Dedifferentiated amniotic fluid mesenchymal stem cell (primary cell): ENCODE measurements around the gene TAGLN2.

ENCODE experiments used
- DNase-seq: peaks from one replicate; pipeline ENCODE4 v3.0.0-alpha.2; 2016; ENCODE audit errors: extremely low spot score

TAGLN2 gene

DNA sequence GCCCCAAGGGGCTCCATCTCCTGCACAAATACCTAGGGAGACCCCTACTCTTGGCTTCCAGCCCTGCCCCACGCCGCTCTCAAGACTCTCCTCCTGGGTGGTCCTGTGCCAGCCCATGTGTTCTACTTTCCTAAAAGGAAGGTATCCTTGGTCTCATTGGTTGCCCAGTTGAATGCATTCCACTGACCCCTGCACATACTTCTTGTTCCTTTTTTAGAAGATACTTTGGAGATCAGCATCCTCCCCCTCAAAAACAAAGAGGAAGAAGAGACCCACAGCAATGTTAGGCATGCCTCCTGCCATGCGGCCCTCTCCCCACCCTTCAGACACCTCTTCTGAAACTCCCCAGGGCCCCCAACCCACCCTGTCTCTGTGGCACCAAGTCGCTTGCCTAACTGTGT lies 24.7 kb upstream of the TAGLN2 start:
- no peak for DNase-seq

DNA sequence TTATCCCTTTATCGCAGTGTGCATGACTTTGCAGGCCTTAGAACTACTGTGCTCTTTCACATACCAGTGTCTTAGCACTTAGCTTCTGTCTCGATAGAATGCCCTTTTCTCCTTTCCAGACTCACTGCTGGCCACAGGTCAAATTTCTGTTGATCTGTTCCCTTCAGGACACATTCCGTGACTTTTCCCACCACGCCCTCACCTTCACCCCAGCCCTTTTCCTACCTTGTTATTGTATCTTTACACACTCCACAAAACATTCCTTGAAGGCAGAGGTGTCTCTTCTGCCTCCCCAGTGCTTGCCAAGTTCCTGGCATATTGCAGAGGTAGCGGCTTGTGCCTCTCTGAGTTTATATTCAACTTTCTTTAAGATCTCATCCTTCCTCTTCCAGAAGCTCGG lies 23.8 kb upstream of the TAGLN2 start:
- no peak for DNase-seq

DNA sequence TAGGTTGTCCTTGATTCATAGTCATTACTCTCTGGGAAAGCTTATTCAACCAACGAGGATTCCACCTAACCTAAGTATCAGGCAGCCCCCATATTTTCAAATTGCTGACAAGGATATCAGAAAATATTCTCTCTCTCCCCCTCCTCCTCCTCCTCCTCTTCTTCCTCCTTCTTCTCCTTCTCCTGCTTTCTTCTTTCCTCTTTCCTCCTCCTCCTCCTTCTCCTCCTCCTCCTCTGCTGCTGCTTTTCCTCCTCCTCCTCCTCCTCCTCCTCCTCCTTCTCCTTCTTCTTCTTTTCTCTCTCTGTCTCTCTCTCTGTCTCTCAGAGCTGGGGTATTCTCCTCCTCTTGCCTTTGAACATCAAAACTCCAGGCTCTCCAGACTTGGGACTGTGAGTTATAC lies 22.6 kb upstream of the TAGLN2 start:
- no peak for DNase-seq

DNA sequence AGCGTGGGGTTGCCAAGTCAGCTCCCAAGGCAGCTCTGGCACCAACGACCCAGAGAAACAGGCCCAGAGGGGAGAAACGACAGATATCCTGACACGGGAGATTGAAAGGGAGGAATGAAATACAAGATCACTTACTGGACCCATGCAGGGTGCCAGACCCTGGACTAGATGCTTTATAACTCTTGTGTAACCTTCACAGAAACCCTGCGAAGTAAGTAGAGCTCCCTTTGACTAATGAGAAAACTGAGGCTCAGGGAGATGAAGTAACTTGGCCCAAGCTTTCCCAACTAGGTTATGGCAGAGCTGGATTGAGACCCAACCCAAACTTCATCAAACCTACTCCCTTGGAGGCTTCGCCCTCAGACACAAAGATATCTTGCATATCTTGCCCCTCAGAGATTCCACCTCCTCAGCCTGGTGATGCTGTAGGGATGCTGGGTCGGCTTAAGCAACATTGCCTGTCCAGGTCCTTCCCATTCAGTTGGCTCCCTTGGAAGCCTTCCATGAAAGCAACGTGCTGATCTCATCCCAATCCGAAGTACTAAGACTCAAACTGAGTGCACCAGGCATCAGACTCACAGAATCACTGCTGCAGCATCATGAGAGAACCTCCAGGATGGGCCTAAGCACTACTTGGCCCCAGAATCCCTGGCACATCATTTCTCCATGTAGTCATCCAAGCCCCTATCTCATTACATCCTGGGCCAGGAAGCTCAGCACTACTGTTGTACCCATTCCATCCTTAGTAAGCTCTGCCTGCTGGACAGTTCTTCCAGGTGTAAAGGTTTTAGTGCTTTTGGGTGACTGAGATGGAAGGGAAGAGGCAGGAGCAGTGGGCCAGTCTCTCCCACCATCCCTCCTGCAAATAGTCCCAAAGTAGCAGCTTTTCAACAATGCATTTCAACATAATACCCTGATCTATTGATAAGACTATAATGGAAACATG lies 21.2 kb upstream of the TAGLN2 start:
- DNase-seq: no peak

DNA sequence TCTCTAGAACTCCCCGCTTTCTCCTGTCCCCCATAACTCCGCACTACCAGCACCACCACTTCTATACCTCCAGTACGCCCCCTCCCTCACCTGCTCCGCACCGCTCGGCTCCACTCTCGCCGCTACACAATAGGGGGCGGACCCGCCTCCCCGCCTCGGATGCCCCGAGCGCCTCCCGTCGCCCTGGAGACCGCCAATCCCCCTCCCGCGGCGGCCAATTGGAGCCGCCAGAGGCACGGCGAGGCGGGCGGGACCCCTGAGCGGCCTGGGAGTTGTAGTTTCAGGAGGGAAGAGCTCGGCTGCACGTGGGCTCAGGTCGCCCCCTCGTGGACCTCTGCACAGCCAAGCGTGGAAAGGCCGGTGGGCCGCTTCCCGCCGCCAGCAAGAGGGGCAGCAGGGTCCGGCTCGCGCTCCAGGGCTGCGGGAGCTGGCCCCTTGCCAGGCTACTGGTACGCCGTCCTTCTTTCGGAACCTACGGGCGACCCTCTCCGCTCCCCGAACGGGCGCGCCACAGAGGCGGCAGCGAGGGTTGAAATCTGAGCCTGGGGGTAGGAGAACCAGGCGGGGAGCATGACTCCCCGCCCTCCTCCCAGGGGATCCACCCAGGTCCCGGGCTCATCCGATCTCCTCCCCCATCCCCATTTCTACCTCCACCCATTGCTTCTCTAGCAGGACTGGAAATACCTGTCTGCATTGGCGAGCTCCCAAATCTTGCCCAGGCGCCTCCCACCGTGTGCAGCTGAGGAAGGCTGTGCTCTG lies 20.4 kb upstream of the TAGLN2 start, which contains the start of gene IGSF9:
TSS of gene IGSF9 (minus strand) at position 131 of the 759 bp plus-strand sequence. CDS start 2,159 bp downstream, outside the sequence.
- DNase-seq: no peak

DNA sequence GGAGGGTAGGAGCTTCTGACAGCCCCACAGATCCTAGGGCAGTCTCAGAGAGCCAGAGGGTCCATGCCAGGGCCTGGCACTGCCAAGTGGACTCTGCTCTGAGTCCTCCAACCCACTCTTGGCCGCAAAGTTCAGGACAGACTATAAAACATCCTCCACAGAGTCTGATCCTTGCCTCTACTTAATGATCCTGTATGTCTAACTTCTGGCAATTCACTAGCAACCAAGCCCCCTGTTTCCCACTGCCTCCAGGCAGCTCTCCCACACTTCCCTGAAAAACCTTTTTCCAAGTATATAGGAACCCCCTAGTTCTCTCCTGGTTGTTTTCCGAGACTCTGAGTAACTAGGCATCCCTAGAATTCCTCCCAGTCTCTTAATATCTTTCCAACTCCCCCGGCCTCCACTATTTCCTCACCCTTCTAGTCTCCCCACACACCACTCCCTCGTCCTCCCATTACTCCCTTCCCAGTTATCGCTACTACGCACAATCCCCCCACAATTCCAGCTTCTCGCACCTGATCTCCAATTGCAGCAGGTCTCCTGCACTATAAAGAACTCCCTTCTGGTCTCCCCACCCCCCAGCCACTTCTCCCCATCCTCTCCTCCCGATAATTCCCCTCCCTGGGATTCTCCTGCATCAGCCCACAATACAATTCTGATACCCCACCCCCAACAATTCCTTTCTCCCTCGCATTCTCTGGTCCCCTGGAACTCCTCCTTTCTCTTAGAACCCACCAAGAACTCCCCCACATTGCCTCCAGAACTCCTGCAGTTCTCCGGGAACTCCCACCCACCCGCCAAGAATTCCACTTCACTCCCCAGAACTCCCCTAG lies 19.5 kb upstream of the TAGLN2 start:
- DNase-seq: no peak

DNA sequence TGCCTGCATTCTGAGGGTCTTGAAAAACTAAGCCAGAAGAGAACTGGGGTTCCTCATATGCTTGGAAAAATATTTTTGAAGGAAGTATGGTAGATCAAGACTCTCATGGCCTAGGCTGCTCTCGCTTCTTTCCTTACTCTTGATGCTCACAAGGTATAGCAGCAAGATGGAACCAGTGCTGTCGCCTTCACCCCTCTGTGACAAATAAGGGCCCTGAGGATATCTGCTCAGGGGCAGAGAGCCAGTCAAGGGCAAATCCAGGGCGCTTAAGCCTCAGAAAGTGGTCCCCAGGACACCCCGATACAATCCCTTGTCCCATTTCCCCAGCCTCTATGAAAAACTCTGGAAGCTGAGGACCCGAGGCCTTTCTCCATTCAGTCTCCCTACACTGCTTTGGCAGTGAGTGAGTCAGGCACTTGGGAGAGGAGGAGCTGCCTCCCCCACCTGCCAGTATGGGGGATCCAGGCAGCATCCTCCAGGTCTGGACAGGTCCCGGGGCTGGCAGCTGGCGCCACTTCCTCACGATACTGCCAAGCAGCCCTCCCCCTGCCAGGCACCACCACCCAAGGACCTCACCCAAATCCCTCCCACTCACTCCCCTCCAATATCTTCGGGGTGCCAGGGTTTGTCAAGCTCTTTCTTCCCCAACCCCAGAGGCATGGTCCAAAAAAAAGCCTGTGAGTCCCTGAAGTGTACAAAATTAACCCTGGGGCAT lies 18.8 kb upstream of the TAGLN2 start:
- DNase-seq: no peak

DNA sequence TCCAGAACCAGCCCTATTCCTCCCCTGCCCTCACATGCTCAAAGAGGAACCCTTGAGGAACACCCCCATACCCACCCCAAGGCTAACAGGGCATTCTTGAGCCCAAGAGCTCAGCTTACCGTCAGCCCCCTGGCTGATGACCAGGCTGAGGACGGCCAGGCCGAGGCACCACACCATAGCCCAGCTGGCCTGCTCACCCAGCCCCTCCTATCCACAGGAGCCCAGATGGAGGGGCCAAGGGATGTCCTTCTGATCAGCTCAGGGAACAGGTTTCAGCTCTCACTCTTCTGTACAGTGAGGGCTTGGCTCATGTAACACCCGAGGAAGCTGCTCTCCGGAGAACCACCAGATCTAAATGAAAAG lies 18.0 kb upstream of the TAGLN2 start:
- no peak for DNase-seq

DNA sequence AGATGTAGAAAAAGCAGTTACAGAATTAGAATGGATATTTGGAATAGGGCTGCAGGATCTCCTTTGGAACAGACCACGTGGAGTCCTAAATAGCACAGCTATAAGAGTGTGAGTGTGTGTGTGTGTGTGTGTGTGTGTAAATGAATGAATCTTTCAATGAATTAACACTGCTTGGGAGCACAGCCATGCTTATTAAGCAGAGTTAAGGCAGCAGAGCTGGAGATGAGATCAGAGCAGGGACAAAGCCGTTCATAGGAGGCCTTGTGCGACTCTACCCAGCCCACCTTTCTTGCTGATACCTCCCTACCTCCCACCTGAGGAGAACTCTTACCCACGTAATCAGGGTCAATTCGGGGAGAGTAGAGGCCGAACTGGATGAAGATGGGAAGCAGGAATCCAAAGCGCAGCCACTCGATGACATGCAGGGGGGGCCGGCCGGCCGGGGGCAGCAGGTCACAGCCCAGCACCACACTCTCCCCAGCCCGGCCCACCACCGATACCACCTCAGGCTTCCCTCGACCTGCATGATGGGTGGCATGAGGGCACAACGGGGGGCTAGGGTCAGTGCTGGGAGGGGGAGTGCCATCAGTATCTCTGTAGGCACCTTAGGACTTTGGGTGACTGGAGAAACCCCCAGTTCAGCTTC lies 17.4 kb upstream of the TAGLN2 start:
- no peak for DNase-seq

DNA sequence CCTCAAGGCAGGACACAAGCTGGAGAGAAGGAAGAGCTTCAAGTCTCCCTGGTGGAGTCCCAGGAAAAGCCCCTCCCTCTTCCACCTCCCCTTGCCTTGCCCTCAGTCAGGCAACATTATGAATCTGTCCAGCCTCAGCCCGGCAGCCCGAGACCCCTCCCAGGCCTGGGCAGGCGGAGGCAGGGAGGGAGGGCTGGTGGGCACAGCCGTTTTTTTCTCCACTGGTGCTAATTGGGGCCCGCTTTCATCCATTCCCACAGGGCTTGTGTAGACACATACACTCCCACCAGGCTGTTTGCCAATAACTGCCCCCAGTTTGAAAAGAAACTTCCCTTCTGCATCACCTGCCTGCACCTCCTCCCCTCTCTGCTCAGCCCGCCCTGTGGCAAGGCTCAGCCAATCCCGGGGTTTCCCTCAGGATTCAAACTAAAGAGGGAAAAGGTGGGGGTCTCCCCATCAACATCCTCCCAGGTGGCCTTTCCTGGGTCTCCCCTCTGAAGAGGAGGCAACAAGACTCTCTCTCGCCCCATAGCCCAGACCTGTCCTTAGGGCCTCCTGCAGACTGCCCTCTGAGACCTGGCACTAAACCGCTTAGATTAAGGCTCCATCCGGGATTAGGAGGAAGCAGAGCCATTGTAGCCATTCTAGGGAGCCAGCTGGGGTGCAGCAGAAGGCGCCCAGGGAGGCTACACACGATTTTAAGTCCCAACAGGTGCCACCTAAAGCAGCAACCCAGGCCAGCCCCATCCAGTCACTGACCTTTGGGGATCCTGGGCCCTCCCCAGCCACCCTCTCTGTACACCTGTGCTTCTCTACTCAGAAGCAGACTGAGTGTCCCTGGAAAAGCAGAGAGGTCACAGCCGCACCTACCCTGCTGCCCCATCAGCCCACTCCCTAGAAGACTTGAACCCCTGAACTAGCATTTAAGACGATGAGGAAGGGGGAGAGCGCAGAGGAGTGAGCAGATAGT lies 16.6 kb upstream of the TAGLN2 start:
- DNase-seq: no peak

DNA sequence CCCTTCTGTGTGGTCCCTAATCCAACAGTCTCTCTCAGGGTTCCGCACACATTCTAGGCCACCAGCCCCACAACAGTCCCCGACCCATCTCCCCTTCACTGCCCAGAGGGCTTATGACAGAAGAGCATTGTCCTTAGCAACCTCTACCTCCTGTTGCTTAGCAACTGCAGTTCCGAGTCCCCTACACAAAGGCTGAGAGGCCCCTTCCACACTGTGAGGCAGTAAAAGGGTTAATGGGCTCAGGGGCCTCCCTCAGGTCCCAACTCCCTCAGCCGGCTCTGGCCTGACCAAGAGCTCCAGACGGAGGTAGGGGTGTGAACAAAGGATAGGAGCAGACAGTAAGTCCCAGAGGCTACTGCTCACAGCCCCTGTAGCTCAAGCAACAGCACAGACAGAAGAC lies 15.8 kb upstream of the TAGLN2 start:
- DNase-seq: no peak

DNA sequence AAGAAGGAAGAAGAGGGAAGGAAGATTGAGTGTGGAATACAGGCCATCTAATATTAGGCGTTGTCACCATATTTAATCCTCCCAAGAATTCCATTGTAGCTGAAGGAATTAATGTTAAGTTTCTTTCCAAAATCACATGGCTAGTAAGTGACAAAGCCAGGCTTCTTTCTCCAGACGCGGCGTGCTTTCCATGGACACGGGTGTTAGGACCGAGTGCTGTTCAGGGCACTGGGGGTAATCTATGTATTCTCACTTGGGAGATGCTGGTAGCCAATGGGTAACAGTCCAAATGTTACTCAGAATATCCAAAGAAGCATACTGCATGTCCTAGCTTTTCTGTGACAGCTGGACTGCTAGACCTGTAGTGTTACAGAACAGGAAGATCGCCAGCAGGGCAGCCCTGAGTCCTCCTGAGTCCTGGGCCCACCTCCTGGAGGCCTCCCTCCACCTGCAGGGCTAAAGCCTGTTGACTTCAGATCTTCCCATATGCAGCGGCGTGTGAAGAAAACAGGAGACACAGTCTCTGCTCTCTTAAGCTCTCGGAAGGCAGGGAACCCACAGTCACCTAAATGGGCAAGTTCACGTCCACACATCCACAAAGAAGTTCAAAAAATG lies 14.8 kb upstream of the TAGLN2 start:
- DNase-seq: no peak

DNA sequence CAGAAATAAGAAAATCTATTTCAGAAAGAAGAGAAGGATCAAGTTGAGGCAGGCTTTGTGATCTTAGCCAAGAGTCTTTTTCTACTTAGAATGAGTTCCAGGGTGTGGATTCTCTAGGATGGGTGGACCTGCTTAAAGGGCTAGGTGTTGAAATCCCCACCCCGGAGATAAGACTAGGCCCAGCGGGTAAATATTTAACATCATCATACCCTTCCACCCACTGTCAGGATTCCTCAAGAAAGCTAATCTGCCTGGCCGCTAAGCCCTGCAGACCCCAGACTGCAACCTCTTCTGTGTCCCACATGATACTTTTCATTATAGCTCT lies 14.3 kb upstream of the TAGLN2 start:
- DNase-seq: no peak

DNA sequence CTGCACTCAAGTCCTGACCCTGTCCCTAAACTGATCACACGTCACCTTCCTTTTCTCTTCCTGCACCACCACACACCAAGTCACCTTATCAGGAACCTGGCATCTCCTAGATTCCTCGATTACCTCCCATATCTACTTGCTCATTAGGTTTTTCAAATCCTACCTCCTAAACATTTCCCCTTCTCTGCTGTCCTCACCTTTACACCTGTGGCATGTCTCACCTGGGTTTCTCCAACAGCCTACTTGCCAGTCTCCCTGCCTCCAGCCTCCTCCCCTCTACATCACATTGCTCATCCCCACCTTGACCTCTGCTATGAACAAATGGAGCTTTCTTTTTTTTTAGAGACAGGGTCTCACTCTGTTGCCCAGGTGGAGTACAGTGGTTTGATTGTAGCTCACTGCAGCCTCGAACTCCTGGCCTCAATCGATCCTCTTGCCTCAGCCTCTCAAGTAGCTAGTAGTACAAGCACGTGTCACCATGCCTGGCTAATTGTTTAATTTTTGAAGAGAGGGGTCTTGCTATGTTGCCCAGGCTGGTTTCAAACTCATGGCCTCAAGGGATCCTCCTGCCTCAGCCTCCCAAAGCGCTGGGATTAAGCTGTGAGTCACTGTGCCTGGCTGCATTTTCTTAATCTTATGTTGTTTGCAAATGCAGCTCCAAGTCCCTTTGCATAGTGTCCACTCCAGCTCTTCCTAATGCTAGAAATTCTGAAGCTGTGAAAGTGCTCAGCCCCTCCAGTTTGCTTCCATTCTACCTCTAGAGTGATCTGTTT lies 13.8 kb upstream of the TAGLN2 start:
- no peak for DNase-seq

DNA sequence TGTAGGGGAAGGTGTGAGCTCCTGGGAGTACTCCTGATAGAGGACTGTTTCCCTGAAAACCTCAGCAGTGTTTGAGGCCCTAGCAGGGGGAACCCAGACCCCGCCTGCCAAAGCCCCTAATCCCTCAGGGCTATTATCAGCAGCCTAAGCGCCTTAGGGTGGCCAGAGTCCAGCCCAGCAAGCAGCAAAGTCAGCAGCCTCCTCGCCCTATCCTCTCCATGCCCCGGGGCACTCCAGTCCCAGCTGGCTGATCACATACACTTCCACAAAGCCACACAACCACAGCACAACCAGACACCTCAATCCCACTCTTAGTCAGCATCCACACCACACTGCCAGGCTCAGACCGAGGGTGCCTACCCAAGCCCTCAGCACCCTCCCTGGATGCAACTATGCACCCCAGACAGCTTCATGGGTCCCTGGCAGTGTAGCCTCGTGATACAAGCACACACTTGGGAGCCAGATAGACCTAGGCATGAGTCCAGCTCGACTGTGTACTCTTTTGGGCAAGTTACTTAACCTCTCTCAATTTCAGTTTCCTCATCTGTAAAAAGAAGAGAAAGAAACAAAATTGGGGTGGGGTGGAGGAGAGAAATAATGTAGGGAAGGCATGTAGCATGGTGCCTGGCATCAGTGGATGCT lies 13.0 kb upstream of the TAGLN2 start:
- DNase-seq: no peak

DNA sequence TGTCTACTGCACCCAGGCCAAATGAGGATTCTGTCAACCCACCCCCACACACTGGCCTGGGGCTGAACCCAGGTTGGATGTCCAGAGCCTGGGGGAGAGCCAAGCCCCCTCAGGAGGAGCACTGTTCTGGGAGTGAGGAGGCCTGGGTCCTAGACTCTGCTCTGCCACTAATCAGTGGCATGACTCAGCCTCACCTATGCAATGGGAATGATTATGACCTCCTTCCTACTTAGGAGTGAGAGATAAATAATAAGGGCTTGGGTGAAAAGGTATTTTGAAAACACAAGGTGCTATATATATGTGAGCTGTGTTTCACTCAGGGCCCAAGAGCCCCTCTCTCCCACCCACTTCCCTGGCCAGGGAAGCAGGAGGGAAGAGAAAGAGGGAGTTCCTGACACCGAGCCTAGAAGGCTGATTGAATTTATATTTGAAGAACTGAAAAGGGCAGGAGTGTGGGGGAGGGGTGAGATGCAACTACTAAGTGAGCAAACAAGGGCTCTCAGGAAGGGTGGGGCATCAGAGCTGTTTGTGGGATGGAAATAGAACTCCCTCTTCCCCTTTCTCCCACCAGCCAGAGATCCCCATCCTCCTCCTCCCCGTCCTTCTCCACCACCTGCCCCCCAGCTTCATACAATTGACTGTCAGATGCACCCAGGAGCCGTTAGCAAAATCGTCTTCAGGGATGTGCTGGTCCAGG lies 11.9 kb upstream of the TAGLN2 start:
- no peak for DNase-seq

DNA sequence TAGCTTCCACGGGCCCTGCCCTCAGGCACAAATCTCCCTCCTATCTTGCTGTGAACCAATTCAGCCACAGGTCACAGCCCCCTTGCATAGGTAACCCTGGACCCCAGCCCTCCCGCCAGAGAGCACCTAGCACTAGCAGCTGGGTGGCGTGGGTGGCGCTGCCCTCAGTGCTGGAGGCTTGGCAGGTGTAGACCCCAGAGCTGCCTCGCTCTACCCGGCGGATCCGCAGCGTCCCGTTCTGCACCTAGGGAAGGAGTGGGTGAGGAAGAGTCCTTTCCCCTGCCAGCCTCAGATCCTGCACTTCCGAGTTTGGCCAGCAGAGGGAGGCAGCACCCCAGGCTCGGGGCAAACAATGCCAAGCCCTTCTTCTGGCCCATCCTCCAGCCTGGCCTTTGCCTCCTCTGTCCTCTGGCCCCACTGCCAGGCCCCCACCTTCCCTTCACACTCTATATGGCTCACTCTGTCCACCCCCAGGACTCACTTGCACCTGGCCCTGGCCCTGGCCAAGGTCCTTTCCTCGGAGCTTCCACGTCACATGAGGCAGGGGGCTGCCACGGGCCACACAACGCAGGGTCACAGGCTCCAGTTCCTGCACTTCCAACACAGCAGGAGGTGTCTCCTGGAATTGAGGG lies 11.1 kb upstream of the TAGLN2 start:
- no peak for DNase-seq
